Stimulated activated CD8-positive, alpha-beta memory T cell treated with anti-CD3 and anti-CD28 coated beads, Interleukin-2, amount 100 ng/mL, for 1 hour (primary cell): ENCODE measurements around the gene GTF2A1L.
"Not testable (repeated sequence)": the region's sequence is repeated elsewhere in the genome, so short reads cannot be mapped to it uniquely, and the experiment has no call there.

Experiments used
- DNase-seq, 2 donors: peaks; one replicate each; pipeline ENCODE4 v3.0.0-alpha.2; 2020; ENCODE audit warnings: low read depth in 2 of 2

The GTF2A1L gene

DNA sequence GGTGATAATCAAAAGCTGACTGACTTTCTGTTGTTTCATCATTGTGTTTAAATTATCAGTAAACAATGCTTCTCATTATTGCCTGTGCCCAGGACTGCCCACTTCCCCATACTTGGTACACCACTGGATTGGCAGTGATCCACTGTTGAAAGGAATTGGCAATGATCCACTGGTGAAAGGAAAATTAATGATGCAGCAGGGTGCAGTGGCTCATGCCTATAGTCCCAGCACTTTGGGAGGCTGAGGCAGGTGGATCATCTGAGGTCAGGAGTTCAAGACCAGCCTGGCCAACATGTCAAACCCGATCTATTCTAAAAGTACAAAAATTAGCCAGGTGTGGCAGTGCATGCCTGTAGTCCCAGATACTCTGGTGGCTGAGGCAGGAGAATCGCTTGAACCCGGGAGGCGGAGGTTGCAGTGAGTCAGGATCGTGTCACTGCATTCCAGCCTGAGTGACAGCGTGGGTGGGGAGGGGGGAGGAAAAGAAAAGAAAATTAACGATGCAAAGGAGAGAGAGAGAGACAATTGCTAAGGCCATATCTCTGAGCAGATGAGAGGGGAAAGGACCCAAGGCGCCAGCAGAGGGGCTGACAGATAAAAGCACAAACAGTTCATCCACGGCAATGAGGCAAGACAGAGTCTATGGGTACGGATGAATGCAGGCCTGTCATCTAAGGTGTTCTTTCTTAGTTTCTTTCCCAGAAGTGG, 10.2 kb upstream of the GTF2A1L start:
- no peak for DNase-seq

DNA sequence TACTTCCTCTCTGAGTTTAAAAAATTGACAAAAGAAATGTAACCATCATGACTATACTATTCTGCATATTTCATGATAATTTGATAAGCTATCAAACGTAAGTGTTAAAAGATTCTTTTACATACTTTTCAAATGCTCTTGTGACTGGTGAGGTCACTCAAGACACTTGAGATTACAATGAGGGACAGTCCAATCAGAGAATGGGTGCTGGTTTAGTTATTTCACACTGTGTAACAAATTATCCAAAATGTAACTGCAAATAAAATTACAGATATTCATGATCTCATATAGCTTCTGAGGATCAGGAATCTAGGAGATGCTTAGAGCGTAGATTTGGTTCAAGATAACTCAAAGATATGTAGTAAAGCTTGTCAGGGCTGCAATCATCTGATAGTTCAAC, 4.4 kb upstream of the GTF2A1L start:
- DNase-seq, result no peak

DNA sequence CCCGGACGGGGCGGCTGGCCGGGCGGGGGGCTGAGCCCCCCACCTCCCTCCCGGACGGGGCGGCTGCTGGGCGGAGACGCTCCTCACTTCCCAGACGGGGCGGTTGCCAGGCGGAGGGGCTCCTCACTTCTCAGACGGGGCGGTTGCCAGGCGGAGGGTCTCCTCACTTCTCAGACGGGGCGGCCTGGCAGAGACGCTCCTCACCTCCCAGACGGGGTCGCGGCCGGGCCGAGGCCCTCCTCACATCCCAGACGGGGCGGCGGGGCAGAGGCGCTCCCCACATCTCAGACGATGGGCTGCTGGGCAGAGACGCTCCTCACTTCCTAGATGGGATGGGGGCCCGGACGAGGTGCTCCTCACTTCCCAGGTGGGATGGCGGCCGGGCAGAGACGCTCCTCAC, 3.1 kb upstream of the GTF2A1L start:
- not testable (repeated sequence) for DNase-seq

DNA sequence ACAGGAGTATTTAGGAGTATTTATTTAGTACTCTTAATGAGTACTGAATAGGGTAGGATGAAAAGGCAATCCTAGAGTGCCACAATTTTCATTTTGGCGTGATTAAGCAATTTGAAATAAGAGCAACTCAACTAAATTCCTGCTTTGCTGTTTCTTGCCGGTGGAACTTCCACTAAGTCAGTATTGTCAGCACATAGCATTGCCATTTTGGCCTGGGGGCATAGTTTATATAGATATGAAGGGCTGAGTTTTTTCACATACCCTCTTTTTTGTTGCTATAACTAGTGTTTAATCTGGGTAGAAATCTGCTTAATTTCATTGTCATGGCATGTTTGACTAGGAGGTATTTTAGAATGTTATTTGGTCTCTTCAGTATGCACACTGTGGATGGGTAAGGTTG, 1.9 kb downstream of the GTF2A1L start:
- no peak for DNase-seq

DNA sequence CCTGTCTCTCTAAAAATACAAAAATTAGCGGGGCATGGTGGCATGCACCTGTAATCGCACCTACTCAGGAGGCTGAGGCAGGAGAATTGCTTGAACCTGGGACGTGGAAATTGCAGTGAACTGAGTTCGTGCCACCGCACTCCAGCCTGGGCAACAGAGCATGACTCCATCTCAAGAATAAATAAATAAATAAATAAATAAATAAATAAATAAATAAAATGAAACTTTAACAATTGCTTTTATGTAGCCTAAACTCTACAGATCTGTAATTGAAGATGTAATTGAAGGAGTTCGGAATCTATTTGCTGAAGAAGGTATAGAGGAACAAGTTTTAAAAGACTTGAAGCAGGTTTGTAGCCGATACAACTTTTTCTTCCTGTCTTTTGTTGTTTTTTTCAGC, 2.9 kb downstream of the GTF2A1L start:
- no peak for DNase-seq

DNA sequence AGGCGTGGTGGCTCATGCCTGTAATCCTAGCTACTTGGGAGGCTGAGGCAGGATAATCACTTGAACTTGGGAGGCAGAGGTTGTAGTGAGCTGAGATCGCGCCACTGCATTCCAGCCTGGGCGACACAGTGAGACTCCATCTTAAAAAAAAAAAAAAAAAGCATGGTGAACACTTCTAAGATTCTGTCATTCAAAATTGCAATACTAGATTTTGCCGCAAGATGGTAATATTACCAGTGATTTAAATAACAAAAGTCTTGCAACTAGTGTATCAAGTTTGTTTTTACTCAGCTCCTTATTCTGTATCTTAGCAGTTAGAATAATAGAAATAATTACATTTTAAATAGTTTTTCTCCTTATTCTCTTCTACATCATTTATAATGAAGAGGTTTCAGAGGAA, 5.0 kb downstream of the GTF2A1L start:
- DNase-seq, result not testable (repeated sequence)

DNA sequence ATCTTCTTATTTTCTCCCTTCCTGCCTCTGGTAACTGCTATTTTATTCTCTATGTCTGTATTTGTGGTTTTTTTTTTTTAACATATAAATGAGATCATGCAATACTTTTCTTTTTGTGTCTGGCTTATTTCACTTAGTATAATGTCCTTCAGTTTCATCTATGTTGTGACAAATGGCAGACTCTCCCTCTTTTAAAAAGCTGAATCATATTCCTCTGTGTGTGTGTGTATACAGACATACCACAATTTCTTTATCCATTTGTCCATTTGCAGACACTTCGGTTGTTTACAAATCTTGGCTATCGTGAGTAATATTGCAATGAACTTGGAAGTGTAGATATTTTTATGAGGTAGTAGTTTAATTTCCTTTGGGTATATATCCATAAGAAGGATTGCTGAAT, 7.0 kb downstream of the GTF2A1L start:
- no peak for DNase-seq

DNA sequence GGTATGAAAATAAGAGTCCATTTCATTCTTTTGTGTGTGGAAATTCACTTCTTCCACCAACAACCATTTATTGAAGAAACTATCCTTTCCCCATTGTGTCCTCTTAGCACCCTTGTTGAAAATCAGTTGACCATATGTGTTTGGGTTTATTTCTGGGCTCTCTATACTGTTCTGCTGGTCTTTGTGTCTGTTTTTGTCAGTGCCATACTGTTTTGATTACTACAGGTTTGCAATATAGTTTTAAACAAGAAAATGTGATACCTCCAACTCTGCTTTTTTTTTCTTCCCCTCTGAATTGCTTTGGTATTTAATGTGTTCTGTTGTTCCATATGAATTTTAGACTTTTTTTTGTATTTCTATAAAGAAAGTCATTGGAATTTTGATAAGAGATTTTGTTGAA, 8.4 kb downstream of the GTF2A1L start:
- no peak for DNase-seq

DNA sequence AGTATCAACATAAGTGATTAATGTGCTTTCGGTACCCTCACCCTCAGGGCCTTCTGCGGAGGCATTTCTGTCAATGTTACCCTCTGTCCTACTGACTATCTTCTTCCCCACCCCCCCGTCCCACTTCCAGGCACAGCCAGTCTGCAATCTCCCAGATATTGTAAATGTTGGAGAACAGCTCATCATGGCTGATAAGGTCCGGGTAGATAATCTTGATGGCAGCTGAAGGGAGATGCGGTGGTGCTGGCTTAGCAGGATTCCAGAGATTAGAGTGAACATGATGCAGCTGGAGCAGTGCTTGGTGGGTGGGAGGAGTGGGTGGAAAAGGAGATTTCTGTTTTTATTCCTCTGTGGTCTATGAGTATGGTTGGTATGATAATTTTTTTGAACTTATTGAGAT, 15.5 kb downstream of the GTF2A1L start:
- DNase-seq, result no peak

DNA sequence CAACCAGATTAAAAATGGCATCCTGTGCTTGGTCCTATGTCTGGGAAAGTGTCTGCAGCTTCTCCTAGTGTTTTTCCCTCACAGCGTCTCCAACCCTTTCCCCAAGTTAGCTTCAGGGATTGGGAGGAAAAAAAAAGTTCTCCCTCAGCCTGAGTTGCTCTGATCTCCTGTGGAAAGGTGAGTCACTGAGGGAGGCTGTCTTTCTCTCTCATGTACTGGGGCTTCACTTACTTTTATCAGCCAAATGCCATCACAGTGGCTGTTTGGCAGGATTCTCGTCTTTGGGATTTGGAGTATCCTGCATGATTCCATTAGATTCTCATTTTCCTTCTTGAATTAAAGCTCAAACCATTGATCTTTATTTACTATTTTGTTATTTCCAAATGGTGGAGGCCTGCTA, 18.1 kb downstream of the GTF2A1L start:
- no peak for DNase-seq

DNA sequence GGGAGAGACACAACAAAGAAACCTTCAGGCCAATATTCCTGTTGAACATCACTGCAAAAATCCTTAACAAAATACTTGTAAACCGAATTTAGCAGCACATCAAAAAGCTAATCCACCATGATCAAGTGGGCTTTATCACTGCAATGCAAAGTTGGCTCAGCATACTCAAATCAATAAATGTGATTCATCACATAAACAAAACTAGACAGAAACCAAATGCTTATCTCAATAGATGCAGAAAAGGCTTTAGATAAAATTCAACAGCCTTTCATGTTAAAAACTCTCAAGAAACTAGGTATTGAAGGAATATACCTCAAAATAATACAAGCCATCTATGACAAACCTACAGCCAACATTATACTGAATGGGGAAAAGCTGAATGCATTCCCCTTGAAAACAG, 20.6 kb downstream of the GTF2A1L start:
- no peak for DNase-seq

DNA sequence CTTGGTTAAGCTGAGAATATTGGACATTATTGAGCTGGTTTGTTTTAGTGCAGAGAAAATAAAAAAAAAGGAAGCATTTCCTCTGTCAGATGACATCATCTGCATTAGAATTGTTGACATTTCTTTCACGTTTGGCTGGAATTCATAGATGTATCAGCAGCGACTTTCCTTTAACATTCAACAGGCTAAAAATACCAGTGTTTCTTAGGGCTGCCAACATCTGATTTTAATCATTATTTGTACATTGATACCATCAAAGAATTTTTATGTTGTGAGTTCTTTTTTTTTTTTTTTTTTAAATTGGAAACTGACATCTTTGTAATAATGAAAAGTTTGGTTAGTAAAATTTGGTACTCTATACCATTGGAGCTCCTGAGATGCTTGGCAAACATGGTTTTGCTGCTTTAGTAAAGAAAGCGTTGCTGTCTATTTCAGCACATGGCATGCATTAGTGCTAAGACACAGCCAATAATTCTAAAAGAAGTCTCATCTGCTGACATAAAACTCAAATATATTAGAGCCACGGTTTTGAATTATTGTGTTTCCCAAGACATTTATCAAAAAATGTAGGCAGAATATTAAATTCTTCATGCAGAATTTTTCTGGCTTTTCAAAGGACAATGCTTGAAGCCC, 33.6 kb downstream of the GTF2A1L start:
- DNase-seq, result no peak

DNA sequence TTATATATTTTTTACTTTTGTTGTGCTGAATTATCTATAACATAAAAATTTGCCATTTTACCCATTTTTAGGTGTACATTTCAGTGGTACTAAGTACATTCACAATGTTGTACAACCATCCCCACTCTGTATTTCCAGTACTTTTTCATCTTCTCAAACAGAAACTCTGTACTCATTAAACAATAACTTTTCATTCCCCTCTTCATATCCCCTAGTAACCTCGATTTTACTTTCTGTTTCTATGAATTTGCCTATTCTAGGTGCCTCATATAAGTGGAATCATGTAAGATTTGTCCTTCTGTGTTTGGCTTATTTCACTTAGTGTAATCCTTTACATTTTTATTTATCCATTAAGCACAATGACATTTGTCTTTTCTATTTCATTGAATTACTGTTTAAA, 51.3 kb downstream of the GTF2A1L start:
- no peak for DNase-seq

DNA sequence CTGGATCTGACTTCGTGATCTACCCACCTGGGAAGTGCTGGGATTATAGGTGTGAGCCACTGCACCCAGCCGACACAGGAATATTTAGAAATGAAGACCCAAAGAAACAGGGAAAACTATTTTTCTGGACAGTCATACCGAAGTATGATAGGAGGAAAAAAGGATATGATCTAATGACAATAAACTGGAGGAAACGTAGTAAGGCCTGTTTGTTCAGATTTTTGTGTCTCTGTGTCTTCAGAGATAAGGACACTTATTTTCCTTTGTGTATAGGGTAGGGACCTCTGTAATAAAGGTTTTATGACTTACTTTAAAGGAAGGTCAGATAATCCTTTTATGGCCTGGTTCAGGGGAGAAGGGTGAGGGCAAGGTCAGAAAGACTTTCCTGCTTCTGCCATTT, 55.9 kb downstream of the GTF2A1L start:
- no peak for DNase-seq

DNA sequence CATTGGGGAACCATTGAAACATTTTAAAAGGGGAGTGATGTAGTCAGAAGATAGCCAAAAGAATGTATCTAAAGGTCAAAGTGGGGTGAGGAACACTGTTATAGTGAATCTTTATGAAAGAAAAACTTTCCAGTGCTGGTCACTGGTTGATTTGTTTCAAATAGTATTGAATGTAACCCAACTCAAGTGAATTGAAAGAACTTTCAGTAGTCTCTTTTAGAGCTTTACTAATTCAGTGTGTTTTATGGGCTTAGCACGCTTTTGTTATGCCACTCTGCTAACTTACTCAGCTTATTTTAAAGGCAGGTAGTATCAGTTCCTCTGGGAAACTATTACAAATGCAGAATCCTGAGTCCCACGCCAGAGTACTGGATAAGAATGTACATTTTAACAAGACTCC, 57.3 kb downstream of the GTF2A1L start:
- no peak for DNase-seq

DNA sequence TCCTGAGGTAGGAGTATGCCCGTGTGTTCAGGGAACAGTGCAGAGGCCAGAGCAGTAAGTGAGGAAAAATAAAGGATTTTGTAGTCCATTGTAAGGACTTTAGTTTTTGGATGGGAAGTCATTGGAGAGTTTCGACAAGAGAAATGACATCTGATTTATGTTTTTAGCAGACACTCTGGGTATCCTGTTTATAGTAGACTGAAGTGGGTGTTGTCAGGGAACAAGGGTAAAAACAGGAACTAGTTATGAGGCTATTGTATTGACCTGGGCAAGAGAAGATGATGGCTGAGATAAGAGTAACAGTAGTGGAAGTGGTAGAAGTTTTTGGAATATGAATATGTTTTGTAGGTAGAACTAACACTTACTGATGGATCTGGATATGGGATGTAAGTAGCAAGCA, 59.8 kb downstream of the GTF2A1L start:
- DNase-seq, result no peak

DNA sequence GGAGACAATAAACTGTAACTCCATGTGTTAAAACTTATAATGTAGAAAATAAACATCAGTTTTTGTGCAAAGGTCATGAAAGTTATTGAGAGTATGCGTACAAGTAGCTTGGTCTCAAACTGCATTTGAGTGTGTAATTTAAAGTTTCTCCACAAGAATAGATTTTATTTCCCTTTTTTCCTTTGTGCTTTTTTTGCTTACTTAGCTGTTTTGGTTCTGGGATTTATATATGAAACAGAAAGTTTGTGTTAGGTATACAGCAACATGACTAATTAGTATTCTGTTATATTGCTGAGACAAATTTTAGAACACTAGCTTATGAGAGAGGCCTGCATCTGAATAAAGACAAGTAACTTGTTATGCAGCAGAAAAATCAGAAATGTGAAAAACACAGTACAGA, 67.5 kb downstream of the GTF2A1L start:
- DNase-seq, result no peak

DNA sequence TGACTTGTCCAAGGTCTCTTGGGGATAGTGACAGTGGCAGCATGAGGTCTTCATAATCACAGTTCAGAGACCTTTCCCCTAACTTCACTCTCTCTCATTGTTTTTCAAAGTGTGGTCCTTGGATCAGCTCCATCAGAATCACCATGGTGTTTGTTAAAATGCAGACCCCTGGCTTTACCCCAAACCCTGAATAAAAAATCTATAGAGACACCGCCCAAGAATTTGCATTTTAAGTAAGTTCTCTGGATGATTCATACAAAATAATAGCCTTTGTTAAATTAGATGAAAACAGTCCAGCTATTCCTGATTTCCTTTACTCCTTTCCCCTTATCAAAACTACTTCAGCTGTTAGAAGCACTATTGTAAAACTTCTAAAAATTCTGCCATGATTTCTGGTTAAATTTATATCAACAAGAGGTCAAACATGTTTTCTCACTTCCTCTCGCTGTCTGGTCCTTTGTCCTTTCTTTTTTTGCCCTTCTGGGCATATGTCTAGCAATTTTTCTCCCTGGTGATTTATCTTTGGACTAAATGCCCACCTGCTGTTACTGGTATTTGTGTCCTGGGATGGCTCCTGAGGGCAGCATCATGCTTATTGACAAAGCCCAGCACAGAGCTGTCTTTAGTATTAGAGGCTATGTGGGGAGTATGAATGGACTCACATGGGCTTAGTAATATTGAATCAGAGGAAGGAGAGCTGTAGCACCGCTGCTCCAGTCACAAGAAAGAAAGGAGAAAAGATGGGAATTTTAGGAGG, 74.5 kb downstream of the GTF2A1L start:
- no peak for DNase-seq

DNA sequence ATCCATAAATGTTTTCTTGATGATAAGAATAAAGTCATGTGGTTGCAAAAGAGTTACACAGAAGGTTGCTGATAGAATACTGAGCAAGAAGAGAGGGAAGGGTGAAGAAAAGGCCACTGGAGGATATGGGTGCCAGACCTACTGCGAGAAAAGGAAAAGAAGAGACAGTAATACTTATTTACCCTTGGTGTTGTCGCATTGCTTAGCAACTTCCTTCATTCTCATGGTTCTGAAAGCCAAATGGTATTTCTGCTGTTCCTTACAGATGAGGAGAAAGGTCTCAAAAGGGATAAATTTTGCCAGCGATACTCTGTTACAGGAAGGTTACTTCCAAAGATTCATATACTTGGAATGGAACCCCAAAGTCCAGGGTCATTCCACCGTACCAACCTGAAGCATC, 75.4 kb downstream of the GTF2A1L start:
- no peak for DNase-seq

DNA sequence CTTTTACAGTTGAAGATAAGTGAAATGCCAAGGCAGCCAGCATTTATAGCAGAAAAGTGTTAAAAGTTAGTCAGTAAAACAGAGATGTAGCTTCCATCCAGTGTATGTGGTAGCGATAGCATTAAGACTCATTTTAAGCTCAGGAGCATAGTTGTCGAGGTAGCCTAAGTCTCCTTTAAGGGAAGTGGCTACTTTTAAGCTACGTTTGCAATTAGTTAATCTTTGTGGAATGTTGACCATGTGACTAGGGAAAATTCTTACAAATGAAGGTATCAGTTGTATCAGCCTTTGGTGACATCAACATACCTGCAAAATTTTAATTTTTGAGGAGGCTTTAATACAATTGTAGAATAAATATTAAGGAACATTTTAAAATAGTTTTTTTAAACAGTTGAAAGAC, 76.0 kb downstream of the GTF2A1L start:
- DNase-seq, result no peak

DNA sequence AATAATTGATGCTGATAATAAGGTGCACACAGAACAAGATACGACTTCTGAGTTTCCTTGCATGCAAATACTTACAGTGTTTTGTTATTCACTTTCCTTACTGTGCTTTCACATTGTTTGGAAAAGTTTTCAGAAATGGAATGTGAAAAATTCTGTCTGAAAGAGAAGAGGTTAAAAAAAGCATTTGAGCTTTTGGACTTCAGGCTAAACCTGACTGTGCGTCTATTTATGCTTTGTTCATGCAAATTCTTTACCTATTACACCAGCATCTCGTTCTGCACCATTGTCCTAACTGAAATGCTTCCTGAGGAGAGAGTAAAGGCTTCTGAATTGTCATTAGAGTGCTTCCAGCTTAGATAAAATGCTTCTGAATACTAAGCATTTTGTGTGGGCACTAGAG, 76.5 kb downstream of the GTF2A1L start:
- DNase-seq, result no peak

DNA sequence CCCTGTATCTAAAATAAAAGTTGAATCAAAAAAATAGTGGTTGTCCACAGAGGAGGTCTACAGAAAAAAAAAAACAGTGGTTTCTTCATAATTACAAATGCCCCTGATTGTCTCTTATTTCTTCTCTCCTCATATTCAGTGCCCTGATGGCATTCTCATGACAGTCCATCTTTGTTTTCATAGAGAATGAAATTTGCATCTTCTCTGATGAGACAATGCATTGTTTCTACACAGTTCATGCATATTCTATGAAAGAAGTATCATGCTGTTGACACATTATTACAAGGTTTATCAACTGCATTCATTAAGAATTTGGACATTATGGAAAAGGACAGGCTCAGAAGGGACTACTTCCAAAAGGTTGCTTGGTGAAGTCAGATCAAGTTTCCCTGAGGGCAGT, 78.3 kb downstream of the GTF2A1L start:
- no peak for DNase-seq

DNA sequence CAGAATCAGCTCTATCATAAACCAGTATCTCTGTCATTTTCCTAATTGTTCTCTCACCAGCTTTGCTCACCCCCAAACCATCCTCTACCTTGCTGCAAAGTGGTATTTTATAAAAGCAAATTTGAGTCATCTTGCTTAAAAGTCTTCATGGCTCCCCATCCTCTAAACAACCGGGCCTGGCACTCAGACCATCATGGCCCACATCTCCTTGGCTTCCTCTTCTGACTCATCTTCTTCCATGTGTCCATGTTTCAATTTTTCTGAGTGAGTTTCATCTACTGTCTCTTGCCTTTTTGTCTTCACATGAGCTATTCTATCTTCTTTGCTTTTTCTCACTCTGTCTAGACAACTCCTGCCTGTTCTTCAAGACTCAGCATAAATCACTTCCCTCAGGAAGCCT, 79.2 kb downstream of the GTF2A1L start:
- no peak for DNase-seq
